ENCODE measurements around the gene PARK7. TPM values are rescaled to one million over a fixed set of nuclear protein-coding genes. Genes with fewer than 3 reads are reported as not detected.

The PARK7 gene
- total RNA-seq, 1 donor from 2014 or later = 187 TPM

GRCh38 chr1:7930645-7931445 lies 30.7 kb upstream of the PARK7 start:
- no peak for TF ChIP-seq CTCF (IDR thresholded peaks at IDR 0.05)
- H3K4me1 ChIP-seq = no peaks in the 10 kb centered on the region
- peaks cover 2% of the 10 kb centered on the region for H3K27me3 ChIP-seq (ENCODE audit: low read depth)
- no peak overlapping the region for H3K27ac ChIP-seq
- H3K36me3 ChIP-seq = no peaks in the 10 kb centered on the region
- intact Hi-C loops (cut with DNase I) = no loop called here
- peak in 1 of 2 donors; percentile 28 for ATAC-seq
- H3K9me3 ChIP-seq = no peaks in the 10 kb centered on the region
- no peak for DNase-seq
- H3K4me3 ChIP-seq = no peak overlapping the region

GRCh38 chr1:7931446-7931812 lies 30.1 kb upstream of the PARK7 start:
- no peak for DNase-seq
- no peaks in the 10 kb centered on the region for H3K27me3 ChIP-seq (ENCODE audit: low read depth)
- H3K9me3 ChIP-seq = no peaks in the 10 kb centered on the region
- no peaks in the 10 kb centered on the region for H3K4me1 ChIP-seq
- no peak overlapping the region for H3K27ac ChIP-seq
- no peak overlapping the region for H3K4me3 ChIP-seq
- no peaks in the 10 kb centered on the region for H3K36me3 ChIP-seq
- intact Hi-C loops (cut with DNase I) = no loop called here
- no peak for ATAC-seq
- no peak for TF ChIP-seq CTCF (IDR thresholded peaks at IDR 0.05)

GRCh38 chr1:7932524-7933138 lies 28.9 kb upstream of the PARK7 start:
- H3K9me3 ChIP-seq = no peaks in the 10 kb centered on the region
- H3K27ac ChIP-seq = no peak overlapping the region
- TF ChIP-seq CTCF (IDR thresholded peaks at IDR 0.05) = no peak
- no peaks in the 10 kb centered on the region for H3K4me1 ChIP-seq
- DNase-seq = no peak
- peaks cover 7% of the 10 kb centered on the region for H3K27me3 ChIP-seq (ENCODE audit: low read depth)
- ATAC-seq = no peak
- intact Hi-C loops (cut with DNase I) = no loop called here
- H3K4me3 ChIP-seq = no peak overlapping the region
- H3K36me3 ChIP-seq = no peaks in the 10 kb centered on the region

- Histone ChIP-seq H3K4me3 (no peak overlapping the region), H3K36me3 (no peaks in the 10 kb centered on the region), H3K27ac (no peak overlapping the region), H3K9me3 (no peaks in the 10 kb centered on the region), H3K4me1 (peaks cover 34% of the 10 kb centered on the region), H3K27me3 (ENCODE audit: low read depth) (peaks cover 7% of the 10 kb centered on the region)
- no peak for DNase-seq
- no peak for TF ChIP-seq CTCF (IDR thresholded peaks at IDR 0.05)
- intact Hi-C loops (cut with DNase I) = no loop called here
- ATAC-seq = no peak
These were observed 23.4 kb upstream of the PARK7 start for GRCh38 chr1:7938070-7938469.

GRCh38 chr1:7940034-7940433 lies 21.5 kb upstream of the PARK7 start:
- no peak for TF ChIP-seq CTCF (IDR thresholded peaks at IDR 0.05)
- Histone ChIP-seq H3K9me3 (no peaks in the 10 kb centered on the region), H3K27me3 (ENCODE audit: low read depth) (peaks cover 7% of the 10 kb centered on the region), H3K27ac (no peak overlapping the region), H3K4me3 (no peak overlapping the region), H3K4me1 (peaks cover 40% of the 10 kb centered on the region), H3K36me3 (no peaks in the 10 kb centered on the region)
- DNase-seq = no peak
- ATAC-seq = no peak
- intact Hi-C loops (cut with DNase I) = no loop called here

Measured in lower lobe of right lung (tissue), 2 donors.